IPS-15b (cell line): ENCODE measurements around the gene RGL3.

Experiments used
- H3K27me3 ChIP-seq: one replicate; pipeline ENCODE4 v1.6.1; 2013; ENCODE audit warnings: low read length; ENCODE audit not compliant: control insufficient read depth, insufficient read depth
- H3K36me3 ChIP-seq: one replicate; pipeline ENCODE4 v1.6.1; 2013; ENCODE audit warnings: low read length; ENCODE audit not compliant: control insufficient read depth, insufficient read depth
- H3K4me1 ChIP-seq: one replicate; pipeline ENCODE4 v1.6.1; 2013; ENCODE audit warnings: mild to moderate bottlenecking, low read length; ENCODE audit not compliant: control insufficient read depth, insufficient read depth
- H3K4me3 ChIP-seq: one replicate; pipeline ENCODE4 v1.5.1; 2013; ENCODE audit warnings: low read depth, low read length
- H3K9ac ChIP-seq: one replicate; pipeline ENCODE4 v1.6.1; 2013; ENCODE audit warnings: low read depth, mild to moderate bottlenecking, low read length
- H3K9me3 ChIP-seq: one replicate; pipeline ENCODE4 v1.6.1; 2013; ENCODE audit warnings: mild to moderate bottlenecking, low read length; ENCODE audit not compliant: control insufficient read depth, insufficient read depth

Gene RGL3

DNA sequence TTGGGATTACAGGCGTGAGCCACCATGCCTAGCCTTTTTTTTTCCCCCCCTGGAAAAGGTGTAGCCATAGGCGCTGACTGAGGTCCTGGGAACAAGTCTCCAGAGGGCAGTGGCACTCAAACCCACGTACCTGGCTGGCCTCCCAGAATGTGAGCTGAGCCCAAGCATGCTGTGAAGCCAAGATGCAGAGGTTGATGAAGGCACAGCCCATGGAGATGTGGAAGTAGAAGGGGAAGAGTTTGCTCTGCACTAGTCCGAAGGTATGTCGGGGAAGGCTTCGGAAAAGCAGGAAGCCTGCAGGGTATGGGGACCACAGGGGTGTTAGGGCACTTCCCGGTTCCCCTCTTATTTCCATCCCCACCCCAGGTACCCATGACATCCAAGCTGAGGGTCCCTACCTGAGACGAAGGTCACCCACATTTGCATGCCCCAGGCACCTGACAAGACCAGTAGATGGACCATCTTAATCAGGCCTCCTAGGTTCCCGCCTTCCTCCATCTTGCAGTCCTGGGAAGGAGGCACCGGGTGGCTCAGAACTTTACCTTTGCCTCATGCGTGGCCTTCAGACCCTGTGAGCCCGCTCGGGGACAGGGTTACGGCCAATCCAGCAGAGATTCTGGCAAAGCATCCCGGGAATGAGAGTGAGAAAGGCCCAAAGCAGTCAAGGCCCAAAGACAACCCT is 73.9 kb downstream of the RGL3 start:
- peak overlapping the region; percentile 12 for H3K9ac ChIP-seq
- no peaks in the 10 kb centered on the region for H3K27me3 ChIP-seq
- H3K36me3 ChIP-seq = no peaks in the 10 kb centered on the region
- H3K9me3 ChIP-seq = no peaks in the 10 kb centered on the region
- H3K4me3 ChIP-seq = peak overlapping the region; percentile 78
- H3K4me1 ChIP-seq = no peaks in the 10 kb centered on the region
